NCI-H128 (cell line): ENCODE results near the gene GGT7.

Experiments
- DNase-seq: peaks from one replicate; lab custom pipeline; 2025; ENCODE audit not compliant: unreplicated experiment; lab: John Stamatoyannopoulos, UW

The GGT7 gene

DNA sequence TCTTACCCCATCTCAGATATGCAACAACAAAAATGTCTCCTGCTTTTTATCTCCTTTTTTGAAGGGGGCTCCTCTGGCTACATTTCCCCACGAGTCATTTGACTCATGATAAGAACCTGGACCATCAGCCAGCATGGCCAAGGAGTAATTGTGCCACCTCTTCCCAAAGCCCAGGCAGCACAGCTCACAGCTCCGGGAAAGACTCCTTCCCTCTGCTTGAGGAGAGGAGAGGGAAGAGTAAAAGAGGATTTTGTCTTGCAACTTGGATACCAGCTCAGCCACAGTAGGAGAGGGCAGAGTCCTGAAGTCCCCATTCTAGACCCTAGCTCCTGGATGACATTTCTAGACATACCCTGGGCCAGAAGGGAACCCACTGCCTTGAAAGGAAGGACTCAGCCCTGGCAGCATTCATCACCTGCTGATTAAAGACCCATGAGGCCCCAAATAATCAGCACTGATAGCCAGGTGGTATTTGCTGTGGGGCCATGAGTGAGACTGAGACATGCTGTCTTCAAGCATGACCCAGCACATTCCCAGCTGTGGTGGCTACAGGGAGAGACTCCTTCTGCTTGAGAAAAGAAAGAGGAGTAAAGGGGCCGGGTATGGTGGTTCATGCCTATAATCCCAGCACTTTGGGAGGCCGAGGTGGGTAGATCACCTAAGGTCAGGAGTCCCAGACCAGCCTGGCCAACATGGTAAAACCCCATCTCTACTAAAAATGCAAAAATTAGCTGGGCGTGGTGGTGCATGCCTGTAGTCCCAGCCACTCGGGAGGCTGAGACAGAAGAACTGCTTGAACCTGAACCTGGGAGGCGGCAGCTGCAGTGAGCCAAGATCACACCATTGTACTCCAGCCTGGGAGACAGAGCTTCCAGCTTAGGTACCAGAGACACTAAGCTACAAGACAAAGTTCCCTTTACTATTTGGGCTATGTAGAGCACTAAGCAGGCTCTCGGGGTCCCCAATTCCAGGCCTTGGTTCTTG is 75.4 kb downstream of the GGT7 start:
- no peak for DNase-seq
